Measurements from ENCODE around the gene SLC46A1.

SLC46A1 gene

GRCh38 chr17:28363776-28364650 lies 42.0 kb downstream of the SLC46A1 start:
- Mint-ChIP-seq H3K27ac (no peak overlapping the region), H3K9me3 (no peaks in the 10 kb centered on the region), H3K4me1 (no peaks in the 10 kb centered on the region), H3K27me3 (no peaks in the 10 kb centered on the region), H3K4me3 (no peak overlapping the region), H3K36me3 (peaks cover 35% of the 10 kb centered on the region)
- no peak for ATAC-seq

- no peak overlapping the region for H3K27ac Mint-ChIP-seq
- H3K9me3 Mint-ChIP-seq: no peaks in the 10 kb centered on the region
- H3K36me3 Mint-ChIP-seq: peaks cover 36% of the 10 kb centered on the region
- no peaks in the 10 kb centered on the region for H3K27me3 Mint-ChIP-seq
- no peak overlapping the region for H3K4me3 Mint-ChIP-seq
- no peak for ATAC-seq
- peaks cover 3% of the 10 kb centered on the region for H3K4me1 Mint-ChIP-seq
These were observed 42.8 kb downstream of the SLC46A1 start for GRCh38 chr17:28363186-28363585.

GRCh38 chr17:28357901-28358197 lies 48.2 kb downstream of the SLC46A1 start:
- Mint-ChIP-seq H3K4me1 (peaks cover 31% of the 10 kb centered on the region), H3K9me3 (no peaks in the 10 kb centered on the region), H3K27ac (peak overlapping the region; percentile 97), H3K36me3 (peaks cover 43% of the 10 kb centered on the region), H3K27me3 (no peaks in the 10 kb centered on the region), H3K4me3 (peak overlapping the region; percentile 95)
- ATAC-seq: no peak

GRCh38 chr17:28357061-28357900 lies 48.7 kb downstream of the SLC46A1 start, which contains the start of gene POLDIP2:
POLDIP2 (minus strand) TSS chr17:28357527; CDS start chr17:28357448, 79 bp downstream.
- Mint-ChIP-seq H3K27me3 (no peaks in the 10 kb centered on the region), H3K4me1 (peaks cover 31% of the 10 kb centered on the region), H3K9me3 (no peaks in the 10 kb centered on the region), H3K36me3 (peaks cover 40% of the 10 kb centered on the region), H3K4me3 (peak within 1 kb of the TSS; percentile 95), H3K27ac (peak within 1 kb of the TSS; percentile 97)
- peak; percentile 100 for ATAC-seq

GRCh38 chr17:28350271-28350670 lies 55.7 kb downstream of the SLC46A1 start:
- H3K4me1 Mint-ChIP-seq: peaks cover 7% of the 10 kb centered on the region
- no peak overlapping the region for H3K4me3 Mint-ChIP-seq
- H3K27ac Mint-ChIP-seq: no peak overlapping the region
- no peaks in the 10 kb centered on the region for H3K27me3 Mint-ChIP-seq
- peaks cover 63% of the 10 kb centered on the region for H3K36me3 Mint-ChIP-seq
- H3K9me3 Mint-ChIP-seq: no peaks in the 10 kb centered on the region
- ATAC-seq: no peak

- Mint-ChIP-seq H3K9me3 (no peaks in the 10 kb centered on the region), H3K4me3 (no peak overlapping the region), H3K36me3 (peaks cover 66% of the 10 kb centered on the region), H3K27me3 (no peaks in the 10 kb centered on the region), H3K4me1 (no peaks in the 10 kb centered on the region), H3K27ac (no peak overlapping the region)
- ATAC-seq: no peak
These were observed 57.0 kb downstream of the SLC46A1 start for GRCh38 chr17:28348979-28349378.

GRCh38 chr17:28347261-28347891 lies 58.6 kb downstream of the SLC46A1 start:
- no peaks in the 10 kb centered on the region for H3K4me1 Mint-ChIP-seq
- H3K27ac Mint-ChIP-seq: no peak overlapping the region
- H3K27me3 Mint-ChIP-seq: no peaks in the 10 kb centered on the region
- H3K36me3 Mint-ChIP-seq: peaks cover 69% of the 10 kb centered on the region
- no peak for ATAC-seq
- no peak overlapping the region for H3K4me3 Mint-ChIP-seq
- no peaks in the 10 kb centered on the region for H3K9me3 Mint-ChIP-seq

- H3K27ac Mint-ChIP-seq: no peak overlapping the region
- no peak overlapping the region for H3K4me3 Mint-ChIP-seq
- no peaks in the 10 kb centered on the region for H3K27me3 Mint-ChIP-seq
- H3K4me1 Mint-ChIP-seq: no peaks in the 10 kb centered on the region
- ATAC-seq: no peak
- no peaks in the 10 kb centered on the region for H3K9me3 Mint-ChIP-seq
- peaks cover 73% of the 10 kb centered on the region for H3K36me3 Mint-ChIP-seq
These were observed 59.2 kb downstream of the SLC46A1 start for GRCh38 chr17:28346746-28347246.

- no peak for ATAC-seq
- peaks cover 73% of the 10 kb centered on the region for H3K36me3 Mint-ChIP-seq
These were observed 59.8 kb downstream of the SLC46A1 start for GRCh38 chr17:28346199-28346580.

GRCh38 chr17:28345419-28346198 lies 60.4 kb downstream of the SLC46A1 start:
- no peaks in the 10 kb centered on the region for H3K4me1 Mint-ChIP-seq
- H3K9me3 Mint-ChIP-seq: no peaks in the 10 kb centered on the region
- H3K36me3 Mint-ChIP-seq: peaks cover 71% of the 10 kb centered on the region
- no peak for ATAC-seq
- no peak overlapping the region for H3K27ac Mint-ChIP-seq
- no peak overlapping the region for H3K4me3 Mint-ChIP-seq
- no peaks in the 10 kb centered on the region for H3K27me3 Mint-ChIP-seq

More at GRCh38 chr17:28346199-28346580, 59.8 kb downstream of the SLC46A1 start:
- no peak overlapping the region for H3K4me3 Mint-ChIP-seq
- no peak overlapping the region for H3K27ac Mint-ChIP-seq
- no peaks in the 10 kb centered on the region for H3K4me1 Mint-ChIP-seq
- no peaks in the 10 kb centered on the region for H3K9me3 Mint-ChIP-seq
- H3K27me3 Mint-ChIP-seq: no peaks in the 10 kb centered on the region

Data from stimulated activated memory B cell treated with anti-CD40 and anti-IgM and Interleukin-4, amounts not matched to agents 10 μg/mL and 1 μg/mL and 100 μg/mL, for 72 hours (primary cell).